22Rv1 (cell line): Measurements from ENCODE around the gene CTNND2.

ENCODE experiments used
- CTCF ChIP-seq: fragments of 450-650 bp; IDR thresholded peaks from 2 replicates; pipeline ENCODE4 v1.5.1; 2017; ENCODE audit warnings: mild to moderate bottlenecking
- ZFX ChIP-seq: fragments of 450-650 bp; IDR thresholded peaks from 2 replicates; pipeline ENCODE4 v1.6.1; 2017; ENCODE audit warnings: antibody characterized with exemption, borderline replicate concordance

DNA sequence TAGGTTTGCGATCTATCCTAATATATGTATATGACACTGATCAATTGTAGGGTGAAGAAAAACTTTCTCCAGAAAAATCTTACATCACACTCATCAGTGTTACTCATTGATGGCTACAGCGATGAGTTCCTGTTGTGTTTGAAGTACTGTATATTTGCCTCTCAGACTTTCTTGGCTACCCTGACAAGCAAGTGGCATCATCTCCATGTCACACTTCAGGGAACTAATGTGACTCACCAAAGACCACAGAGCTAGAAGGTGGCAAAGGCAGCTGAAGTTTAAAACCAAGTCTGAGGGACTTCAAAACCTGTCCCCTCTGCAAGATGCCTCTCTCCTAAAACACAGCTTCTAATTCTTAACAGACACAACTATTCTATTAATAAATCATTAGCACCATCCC, 451.4 kb downstream of the CTNND2 start:
- TF ChIP-seq CTCF (no peak), ZFX (no peak)
